HG02763 (cell line): ENCODE data around the gene B3GALT4.
"Not testable (repeated sequence)": the region's sequence is repeated elsewhere in the genome, so short reads cannot be mapped to it uniquely, and the experiment has no call there.

Source experiments
- ATAC-seq: cut with Tn5 transposase; IDR thresholded peaks from one replicate; pipeline ENCODE4 v1.9.1; 2021; ENCODE audit warnings: mild to moderate bottlenecking, moderate library complexity; ENCODE audit not compliant: unreplicated experiment

The B3GALT4 gene

GRCh38 chr6:33272275-33273128 lies 4.4 kb upstream of the B3GALT4 start:
- peak; percentile 28 for ATAC-seq

- no peak for ATAC-seq
Measured at GRCh38 chr6:33273129-33273923, 3.6 kb upstream of the B3GALT4 start.

- ATAC-seq, result no peak
Measured at GRCh38 chr6:33273924-33274902, 2.7 kb upstream of the B3GALT4 start.

GRCh38 chr6:33275795-33276580 lies 935 bp upstream of the B3GALT4 start:
- ATAC-seq, result not testable (repeated sequence)

- ATAC-seq, result no peak
Measured at GRCh38 chr6:33276581-33276863, 401 bp upstream of the B3GALT4 start.

- ATAC-seq, result no peak
Measured at GRCh38 chr6:33277663-33278391, 904 bp downstream of the B3GALT4 start.

- ATAC-seq, result no peak
Measured at GRCh38 chr6:33278392-33278741, 1.4 kb downstream of the B3GALT4 start.

- ATAC-seq, result no peak
Measured at GRCh38 chr6:33278810-33279209, 1.9 kb downstream of the B3GALT4 start.

GRCh38 chr6:33279257-33279695 lies 2.4 kb downstream of the B3GALT4 start:
- no peak for ATAC-seq

- ATAC-seq, result no peak
Measured at GRCh38 chr6:33279971-33280511, 3.1 kb downstream of the B3GALT4 start.

- no peak for ATAC-seq
Measured at GRCh38 chr6:33280539-33280938, 3.6 kb downstream of the B3GALT4 start.

GRCh38 chr6:33285214-33285613 lies 8.3 kb downstream of the B3GALT4 start:
- ATAC-seq, result not testable (repeated sequence)

GRCh38 chr6:33286946-33287914 lies 10.3 kb downstream of the B3GALT4 start:
- no peak for ATAC-seq

GRCh38 chr6:33288141-33288920 lies 11.4 kb downstream of the B3GALT4 start:
- no peak for ATAC-seq

GRCh38 chr6:33288921-33289783 lies 12.2 kb downstream of the B3GALT4 start, which contains the start of the genes PFDN6 and WDR46:
PFDN6 (plus strand) TSS chr6:33289601; CDS start chr6:33289857, 256 bp downstream.
WDR46 (minus strand) TSS chr6:33289239; CDS start chr6:33289170, 69 bp downstream.
- peak; percentile 77 for ATAC-seq

GRCh38 chr6:33289784-33290315 lies 12.9 kb downstream of the B3GALT4 start:
- peak; percentile 12 for ATAC-seq
